ENCODE results near the gene ZNF350.
"Not testable (repeated sequence)": the region's sequence is repeated elsewhere in the genome, so short reads cannot be mapped to it uniquely, and the experiment has no call there.

The ZNF350 gene

DNA sequence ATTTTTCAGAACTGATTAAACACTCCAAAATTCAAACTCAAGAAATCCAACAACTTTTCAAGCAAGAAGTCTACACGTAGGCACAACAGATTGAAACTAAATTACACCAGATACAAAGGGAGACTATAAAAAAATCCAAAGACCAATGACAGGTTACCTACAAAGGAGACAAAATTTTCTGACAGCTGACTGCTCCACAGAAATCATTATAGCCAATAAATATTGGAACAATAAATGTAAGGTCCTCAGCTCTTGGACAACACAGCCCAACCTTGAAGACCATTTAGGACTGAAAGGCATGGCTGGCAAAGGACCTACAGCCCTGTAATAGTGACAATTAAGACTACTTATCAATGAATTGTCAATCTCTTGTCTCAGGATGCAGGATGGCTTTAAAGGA, 15.9 kb downstream of the ZNF350 start:
- DNase-seq: no peak

DNA sequence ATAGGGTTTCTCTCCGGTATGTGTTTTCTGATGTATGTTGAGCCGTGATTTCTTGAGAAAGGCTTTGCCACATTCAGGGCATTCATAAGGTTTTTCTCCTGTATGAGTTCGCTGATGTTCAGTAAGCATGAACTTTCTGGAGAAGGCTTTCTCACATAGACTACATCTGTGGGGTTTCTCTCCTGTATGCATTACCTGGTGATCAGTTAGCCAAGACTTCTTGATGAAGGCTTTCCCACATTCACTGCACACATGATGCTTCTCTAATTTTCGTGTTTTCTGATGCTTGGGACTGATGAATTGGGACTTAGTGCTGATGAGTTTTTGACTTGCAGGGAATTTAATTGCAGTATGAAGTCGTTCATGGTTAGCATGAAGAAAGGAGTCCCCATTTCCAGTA, 21.1 kb downstream of the ZNF350 start:
- no peak for DNase-seq

DNA sequence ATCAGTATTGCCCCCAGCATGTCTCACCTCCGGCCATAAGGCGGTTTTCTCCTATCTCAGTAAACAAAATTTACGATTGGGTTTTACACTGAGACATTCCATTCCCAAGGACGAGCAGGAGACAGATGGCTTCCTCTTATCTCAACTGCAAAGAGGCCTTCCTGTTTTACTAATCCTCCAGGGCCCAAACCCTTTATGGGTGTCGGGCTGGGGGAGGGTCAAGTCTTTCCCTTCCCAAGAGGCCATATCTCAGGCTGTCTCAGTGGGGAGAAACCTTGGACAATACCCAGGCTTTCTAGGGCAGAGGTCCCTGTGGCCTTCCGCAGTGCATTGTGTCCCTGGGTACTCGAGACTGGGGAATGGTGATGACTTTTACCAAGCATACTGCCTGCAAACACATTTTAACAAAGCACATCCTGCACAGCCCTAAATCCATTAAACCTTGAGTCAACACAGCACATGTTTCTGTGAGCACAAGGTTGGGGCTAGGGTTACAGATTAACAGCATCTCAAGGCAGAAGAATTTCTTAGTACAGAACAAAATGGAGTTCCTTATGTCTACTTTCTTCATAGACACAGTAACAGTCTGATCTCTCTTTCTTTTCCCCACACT, 25.9 kb downstream of the ZNF350 start:
- DNase-seq: not testable (repeated sequence)

DNA sequence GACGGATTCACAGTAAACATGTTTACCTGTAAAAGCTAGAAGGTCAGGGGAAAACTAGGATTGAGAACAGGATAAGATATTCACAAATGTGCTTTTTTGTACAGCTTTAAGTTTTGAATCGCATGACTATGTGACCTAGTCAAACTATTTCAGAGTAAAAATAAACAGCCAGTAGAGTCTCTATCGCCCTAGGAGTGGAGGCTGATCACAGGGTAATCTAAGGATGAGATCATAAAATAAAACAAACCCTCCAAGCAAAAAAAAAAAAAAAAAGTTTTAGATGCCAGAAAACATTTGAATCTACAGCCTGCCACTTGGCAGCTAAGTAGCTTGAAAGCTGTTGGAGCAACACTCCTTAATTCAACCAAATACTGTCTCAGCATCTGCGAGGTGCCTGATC, 26.8 kb downstream of the ZNF350 start:
- DNase-seq: no peak

DNA sequence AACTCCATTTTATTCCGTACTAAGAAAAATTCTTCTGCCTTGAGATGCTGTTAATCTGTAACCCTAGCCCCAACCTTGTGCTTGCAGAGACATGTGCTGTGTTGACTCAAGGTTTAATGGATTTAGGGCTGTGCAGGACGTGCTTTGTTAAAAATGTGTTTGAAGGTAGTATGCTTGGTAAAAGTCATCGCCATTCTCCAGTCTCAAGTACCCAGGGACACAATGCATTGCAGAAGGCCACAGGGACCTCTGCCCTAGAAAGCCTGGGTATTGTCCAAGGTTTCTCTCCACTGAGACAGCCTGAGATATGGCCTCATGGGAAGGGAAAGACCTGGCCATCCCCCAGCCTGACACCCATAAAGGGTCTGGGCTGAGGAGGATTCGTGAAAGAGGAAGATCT, 28.8 kb downstream of the ZNF350 start:
- DNase-seq: not testable (repeated sequence)

DNA sequence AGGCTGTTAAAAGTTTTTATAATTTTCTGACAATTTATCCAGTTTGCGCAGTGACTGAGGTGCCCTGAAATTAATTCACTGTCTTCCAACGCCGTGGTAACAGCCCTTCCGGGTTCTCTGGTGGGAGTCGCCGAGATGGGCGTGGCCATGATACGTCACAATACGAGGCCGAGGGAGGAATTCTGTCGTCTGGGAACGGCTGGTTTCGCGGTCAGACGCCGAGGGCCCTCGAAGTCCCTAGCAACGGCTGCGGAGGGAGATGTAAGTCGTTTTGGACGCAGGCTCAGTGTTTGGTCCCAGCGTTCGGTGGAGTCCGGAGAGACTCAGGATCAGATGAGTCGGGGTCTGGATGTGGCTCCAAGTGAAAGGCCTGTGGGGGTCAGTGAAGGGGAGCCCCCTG, 37.7 kb downstream of the ZNF350 start:
- no peak for DNase-seq

DNA sequence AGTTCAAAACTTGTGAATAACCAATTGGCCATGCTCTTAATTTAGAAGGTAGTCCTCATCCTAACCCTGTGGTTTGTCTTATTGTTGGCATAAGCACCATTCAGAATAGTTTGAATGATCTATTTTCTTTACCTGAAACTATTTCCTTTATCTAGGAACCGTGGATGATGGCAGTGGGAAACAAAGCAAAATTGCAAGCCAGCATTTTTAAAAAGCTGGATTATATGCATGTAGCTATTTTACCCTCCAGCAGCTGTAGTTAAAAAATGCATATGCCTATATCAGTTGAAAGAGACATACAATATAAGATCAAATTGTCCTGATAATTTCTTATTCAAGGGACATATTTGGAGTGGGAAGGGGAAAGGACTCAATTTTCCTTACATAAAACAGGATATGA, 40.0 kb downstream of the ZNF350 start:
- DNase-seq: no peak

DNA sequence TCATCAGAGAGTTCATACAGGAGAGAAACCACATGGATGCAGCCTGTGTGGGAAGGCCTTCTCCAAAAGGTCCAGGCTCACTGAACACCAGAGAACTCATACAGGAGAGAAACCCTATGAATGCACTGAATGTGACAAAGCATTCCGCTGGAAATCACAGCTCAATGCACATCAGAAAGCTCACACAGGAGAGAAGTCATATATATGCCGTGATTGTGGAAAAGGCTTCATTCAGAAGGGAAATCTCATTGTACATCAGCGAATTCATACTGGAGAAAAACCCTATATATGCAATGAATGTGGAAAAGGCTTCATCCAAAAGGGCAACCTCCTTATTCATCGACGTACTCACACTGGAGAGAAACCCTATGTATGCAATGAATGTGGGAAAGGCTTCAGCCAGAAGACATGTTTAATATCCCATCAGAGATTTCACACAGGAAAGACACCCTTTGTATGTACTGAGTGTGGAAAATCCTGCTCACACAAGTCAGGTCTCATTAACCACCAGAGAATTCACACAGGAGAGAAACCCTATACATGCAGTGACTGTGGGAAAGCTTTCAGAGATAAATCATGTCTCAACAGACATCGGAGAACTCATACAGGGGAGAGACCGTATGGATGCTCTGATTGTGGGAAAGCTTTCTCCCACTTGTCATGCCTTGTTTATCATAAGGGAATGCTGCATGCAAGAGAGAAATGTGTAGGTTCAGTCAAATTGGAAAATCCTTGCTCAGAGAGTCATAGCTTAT, 41.7 kb downstream of the ZNF350 start:
- DNase-seq: no peak

DNA sequence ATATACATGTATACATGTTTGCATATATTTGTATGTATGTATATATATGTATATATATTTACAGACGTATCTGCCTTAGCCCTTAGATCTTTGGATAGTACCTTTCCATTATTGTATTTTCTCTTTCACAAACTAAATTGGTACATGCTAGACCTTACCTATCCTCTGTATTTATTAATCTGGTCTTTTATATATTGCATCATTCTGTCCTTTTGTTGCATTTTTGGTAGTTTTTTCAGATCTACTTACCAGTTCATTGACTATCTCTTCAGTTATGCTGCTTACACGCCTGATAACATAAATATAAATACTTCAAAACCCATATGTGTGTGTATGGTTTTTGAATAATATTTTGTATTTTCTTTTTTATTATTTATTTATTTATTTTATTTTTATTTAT, 47.7 kb downstream of the ZNF350 start:
- DNase-seq: no peak

DNA sequence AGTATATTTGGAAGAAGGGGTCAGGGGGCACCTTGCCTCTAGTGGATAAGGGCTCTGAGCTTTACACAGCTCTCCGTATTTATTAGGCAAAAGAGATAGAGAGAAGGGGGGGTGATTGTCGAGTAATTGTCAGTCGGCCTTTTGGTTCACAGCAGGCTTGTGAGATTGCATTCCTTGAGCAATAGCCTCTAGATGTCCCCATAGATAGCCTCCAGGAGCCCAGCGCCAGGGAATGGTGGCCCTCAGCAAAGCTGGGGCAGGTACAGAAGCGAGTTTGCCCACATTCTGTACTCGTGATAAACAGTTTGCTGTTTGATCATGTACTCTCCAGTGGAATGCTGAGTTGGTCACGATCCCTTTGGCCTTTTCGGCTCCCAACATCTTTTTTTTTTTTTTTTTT, 54.7 kb downstream of the ZNF350 start:
- no peak for DNase-seq

DNA sequence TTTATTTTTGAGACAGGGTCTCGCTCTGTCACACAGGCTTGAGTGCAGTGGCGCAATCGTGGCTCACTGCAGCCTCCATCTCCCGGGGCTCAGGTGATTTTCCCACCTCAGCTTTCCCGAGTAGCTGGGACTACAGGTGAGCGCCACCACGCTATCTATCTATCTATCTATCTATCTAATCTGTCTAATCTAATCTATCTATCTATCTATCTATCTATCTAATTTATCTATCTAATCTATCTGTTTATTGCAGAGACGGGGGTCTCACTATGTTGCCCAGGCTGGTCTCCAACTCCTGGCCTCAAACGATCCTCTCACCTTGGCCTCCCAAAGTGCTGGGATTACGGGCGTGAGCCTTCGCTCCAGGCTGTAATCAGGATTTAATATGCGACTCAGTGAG, 58.8 kb downstream of the ZNF350 start:
- no peak for DNase-seq

DNA sequence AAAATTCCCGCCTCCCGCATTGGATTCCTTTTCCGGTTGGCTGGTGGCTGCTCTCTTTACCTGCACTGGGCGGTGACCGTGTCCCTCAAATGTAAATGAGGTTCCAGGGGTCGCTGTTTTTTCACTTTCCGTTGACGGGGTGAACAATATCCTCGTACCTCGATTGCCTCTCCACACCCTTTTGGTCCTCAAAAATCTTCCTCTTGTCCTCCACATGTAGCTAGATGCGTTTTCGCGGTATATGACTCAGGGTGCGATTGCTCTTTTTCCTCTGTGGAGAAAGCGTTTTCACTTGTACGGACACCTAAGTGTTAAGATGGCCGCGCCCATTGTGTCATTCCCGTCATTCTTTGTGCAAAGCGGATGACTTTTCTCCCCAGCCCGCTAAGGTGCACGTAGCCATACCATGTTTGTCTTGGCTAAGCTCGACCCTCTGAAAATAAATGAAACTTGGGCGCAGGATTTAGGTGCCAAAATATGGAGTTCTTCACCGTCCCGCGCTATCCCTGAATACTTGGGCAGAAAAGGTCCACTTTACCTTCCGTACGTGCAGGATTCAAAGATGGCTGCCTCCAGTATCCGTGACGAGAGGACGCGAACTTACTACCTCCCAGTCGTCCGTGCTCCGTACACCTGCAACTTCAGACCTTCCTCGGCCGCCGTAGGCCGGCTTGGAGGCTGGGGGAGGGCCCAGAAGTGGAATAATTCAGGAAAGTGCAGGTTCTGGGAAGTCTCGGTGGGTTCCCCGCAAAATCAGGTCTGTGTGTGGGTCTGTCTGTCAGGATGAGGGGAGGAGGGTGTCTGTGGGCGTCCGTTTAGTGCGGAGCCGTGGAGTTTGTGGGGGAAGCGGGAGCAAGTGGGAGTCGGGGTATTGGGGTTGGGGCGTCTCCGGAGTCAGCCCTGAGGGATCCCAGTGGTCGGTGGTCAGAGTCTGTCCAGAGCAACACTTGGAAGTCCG, 59.6 kb downstream of the ZNF350 start, which contains the start of gene ZNF613:
Gene ZNF613 (plus strand): TSS at position 689 of the 958 bp plus-strand sequence. CDS start 8,749 bp downstream, outside the sequence.
- DNase-seq: peak; percentile 85

DNA sequence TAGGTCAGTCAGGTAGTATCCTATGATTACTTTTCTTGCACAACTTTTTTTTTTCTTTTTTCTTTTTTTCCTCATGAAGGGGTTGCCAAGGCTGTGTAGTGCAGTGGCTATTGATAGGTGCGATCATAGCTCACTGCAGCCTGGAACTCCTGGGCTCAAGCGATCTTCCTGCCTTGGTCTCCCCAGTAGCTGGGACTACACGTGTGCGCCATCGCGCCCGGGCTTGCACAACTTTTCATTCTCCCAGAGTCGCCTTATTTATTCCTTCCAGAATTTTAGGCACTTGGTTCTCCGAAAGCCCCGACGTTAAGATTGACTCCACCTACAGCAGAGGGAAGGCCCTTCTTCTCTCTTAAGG, 60.2 kb downstream of the ZNF350 start:
- peak; percentile 1 for DNase-seq

DNA sequence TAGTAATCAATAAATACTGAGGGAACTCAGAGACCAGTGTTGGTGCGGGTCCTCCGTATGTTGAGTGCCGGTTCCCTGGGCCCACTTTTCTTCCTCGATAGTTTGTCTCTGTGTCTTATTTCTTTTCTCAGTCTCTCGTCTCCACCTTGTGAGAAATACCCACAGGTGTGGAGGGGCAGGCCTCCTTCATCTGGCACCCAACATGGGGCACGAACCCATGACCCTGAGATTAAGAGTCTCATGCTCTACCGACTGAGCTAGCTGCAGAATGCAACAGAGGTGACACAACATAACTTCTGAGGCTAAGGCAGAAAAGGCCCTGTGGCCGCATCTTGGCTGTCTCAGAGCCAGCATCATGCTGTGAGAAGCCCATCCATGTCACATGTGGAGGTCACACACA, 64.7 kb downstream of the ZNF350 start:
- DNase-seq: no peak

DNA sequence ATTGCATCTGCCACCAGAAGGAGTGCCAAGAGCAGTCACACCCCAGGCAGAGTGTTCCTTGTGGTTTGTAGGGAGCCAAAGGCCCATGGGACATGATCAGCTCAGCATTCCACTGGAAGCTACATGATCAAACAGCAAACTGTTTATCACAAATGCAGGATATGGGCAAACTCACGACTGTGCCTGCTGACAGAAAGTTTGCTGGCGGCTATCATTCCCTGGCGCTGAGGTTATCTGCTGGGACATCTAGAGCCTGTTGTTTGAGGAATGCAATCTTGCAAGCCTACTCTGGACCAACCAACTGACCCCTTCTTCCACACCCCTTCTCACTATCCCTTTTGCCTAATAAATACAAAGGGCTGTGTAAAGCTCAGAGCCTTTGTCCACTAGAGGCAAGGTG, 67.0 kb downstream of the ZNF350 start:
- DNase-seq: no peak

DNA sequence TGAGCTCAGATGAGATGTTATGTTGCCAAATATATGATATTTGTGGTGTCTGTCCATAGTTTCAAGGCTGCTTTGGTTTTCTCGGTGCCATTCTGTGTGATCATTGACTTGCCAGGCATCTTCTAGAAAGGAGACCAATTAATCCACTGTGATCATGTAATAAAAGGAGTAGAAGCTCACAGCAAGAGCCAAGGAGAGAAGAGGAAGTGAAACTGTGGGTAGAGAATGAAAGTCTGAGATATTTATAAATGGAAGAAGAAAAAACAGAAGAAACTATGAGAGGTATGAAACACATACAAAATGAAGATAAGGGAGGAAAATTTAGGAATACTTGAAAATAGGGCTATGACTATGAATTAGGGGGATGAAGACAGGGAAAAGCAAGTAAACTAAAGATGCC, 70.5 kb downstream of the ZNF350 start:
- DNase-seq: no peak

DNA sequence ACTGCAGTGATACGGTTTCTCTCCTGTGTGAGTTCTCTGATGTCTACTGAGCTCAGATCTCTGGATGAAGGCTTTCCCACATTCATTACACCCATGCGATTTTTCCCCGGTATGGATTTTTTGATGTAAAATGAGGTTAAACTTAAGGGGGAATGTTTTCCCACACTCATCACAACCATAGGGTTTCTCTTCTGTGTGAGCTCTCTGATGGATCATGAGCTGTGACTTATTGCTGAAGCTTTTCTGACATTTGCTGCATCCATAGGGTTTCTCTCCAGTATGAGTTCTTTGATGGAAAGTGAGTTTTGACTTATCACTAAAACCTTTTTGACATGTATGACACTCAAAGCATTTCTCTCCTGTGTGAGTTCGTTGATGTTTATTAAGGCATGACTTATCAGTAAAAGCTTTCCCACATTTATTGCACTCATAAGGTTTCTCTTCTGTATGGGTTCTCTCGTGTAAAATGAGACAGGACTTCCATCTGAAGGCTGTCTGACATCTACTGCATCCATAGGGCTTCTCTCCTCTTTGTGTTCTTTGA, 71.2 kb downstream of the ZNF350 start:
- no peak for DNase-seq

Data from stimulated activated CD4-positive, alpha-beta T cell treated with anti-CD3 and anti-CD28 coated beads, Interleukin-1b, Interleukin-23, amount 100 ng/mL, for 48 hours (primary cell).